Small intestine (tissue), 7 donors: ENCODE measurements around the gene TFF3. TPM values are rescaled to one million over a fixed set of nuclear protein-coding genes. Genes with fewer than 3 reads are reported as not detected.

ENCODE experiments used
- DNase-seq, 2 donors: peaks; one replicate each; pipeline versions ENCODE4 v3.0.0 to v3.0.0-alpha.2; 2013
- FAIRE-seq: peaks from 2 replicates; lab custom pipeline; 2012; peaks lifted over from hg19 to GRCh38; lab: Jason Lieb, UNC
- H3K27ac ChIP-seq, 3 donors: one replicate each; pipeline ENCODE4 v1.5.1; 2013; ENCODE audit warnings: low read length in 2 of 3, mild to moderate bottlenecking in 2 of 3, control low read depth in 1 of 3, inconsistent platforms in 1 of 3, low read depth in 1 of 3, moderate library complexity in 1 of 3
- H3K27me3 ChIP-seq, 3 donors: one replicate each; pipeline ENCODE4 v1.6.1; 2013; ENCODE audit warnings: low read length in 3 of 3, inconsistent platforms in 1 of 3; ENCODE audit not compliant: control insufficient read depth in 3 of 3, insufficient read depth in 3 of 3
- H3K36me3 ChIP-seq, 3 donors: one replicate each; pipeline ENCODE4 v1.6.1; 2013; ENCODE audit warnings: low read length in 3 of 3, inconsistent platforms in 1 of 3, low read depth in 1 of 3, mild to moderate bottlenecking in 1 of 3, moderate library complexity in 1 of 3; ENCODE audit not compliant: control insufficient read depth in 3 of 3, insufficient read depth in 2 of 3
- H3K4me1 ChIP-seq, 3 donors: one replicate each; pipeline ENCODE4 v1.6.1; 2013; ENCODE audit warnings: low read length in 2 of 3, inconsistent platforms in 1 of 3, low read depth in 1 of 3, mild to moderate bottlenecking in 1 of 3, moderate library complexity in 1 of 3; ENCODE audit not compliant: control insufficient read depth in 3 of 3, insufficient read depth in 2 of 3
- H3K4me3 ChIP-seq, 3 donors: one replicate each; pipeline ENCODE4 v1.5.1; 2013; ENCODE audit warnings: low read length in 3 of 3, control low read depth in 1 of 3, inconsistent platforms in 1 of 3, low read depth in 1 of 3, mild to moderate bottlenecking in 1 of 3, moderate library complexity in 1 of 3
- H3K9me3 ChIP-seq, 2 donors: one replicate each; pipeline ENCODE4 v1.6.1; 2013; ENCODE audit warnings: low read depth in 1 of 2, low read length in 1 of 2; ENCODE audit not compliant: control insufficient read depth in 2 of 2, insufficient read depth in 1 of 2
- WGBS, 3 donors: extraction: QIAGEN DNeasy Blood & Tissue Kit; methylation state at CpG; one replicate each; pipeline ENCODE4 v1.1.7; 2013; 5-methylcytosine and 5-hydroxymethylcytosine counted together
- polyA plus RNA-seq, 4 donors: library from polyadenylated mRNA; stranded (reverse) in 3 of 4; unstranded in 1 of 4; fragments of 200-250 nt in 3 of 4; fragments of 120-200 nt in 1 of 4; gene quantifications; one replicate each; pipeline versions ENCODE4 v1.2.1 to v1.2.3, GENCODE V29; 2013
- donor health status: healthy with polysubstance abuse.
- donor health status: control.
- donor health status: control.
- donor health status: Bipolar disorder and iron deficiency.
- donor health status: healthy.

TFF3 gene
- polyA plus RNA-seq, 4 donors = 758 to 1,395 (median 912) TPM

GRCh38 chr21:42360317-42360716, 45.1 kb upstream of the TFF3 start:
- no peak overlapping the region for H3K27ac ChIP-seq
- 69 to 91% (median 70%) methylated on average over 2 of the region's 2 CpGs for WGBS, 3 donors

DNA sequence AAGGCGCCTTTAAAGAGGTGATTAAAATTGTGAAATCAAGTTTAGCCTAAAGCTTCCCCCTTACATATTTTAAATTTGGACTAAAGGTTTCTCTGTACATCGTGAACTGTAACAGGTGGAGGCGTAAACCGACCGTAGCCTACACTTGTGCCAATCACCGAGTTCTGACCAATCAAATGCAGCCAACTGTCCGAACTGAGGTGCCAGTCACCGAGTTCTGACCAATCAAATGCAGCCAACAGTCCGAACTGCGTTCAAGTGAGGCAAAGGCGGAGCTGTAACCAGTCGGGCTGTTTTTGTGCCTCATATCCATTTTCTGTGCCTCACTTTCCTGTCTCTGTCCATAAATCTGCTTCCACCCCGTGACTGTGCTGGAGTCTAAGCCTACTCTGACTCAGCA, 43.7 kb upstream of the TFF3 start:
- Histone ChIP-seq H3K4me3 (no peak overlapping the region), H3K9me3 (peaks cover 0 to 33% of the 10 kb centered on the region in 2 donors), H3K27ac (no peak overlapping the region), H3K36me3 (no peaks in the 10 kb centered on the region), H3K4me1 (no peaks in the 10 kb centered on the region), H3K27me3 (peaks cover 0 to 2% (median 0%) of the 10 kb centered on the region in 3 donors)
- WGBS, 3 donors = 84 to 89% (median 85%) methylated on average over 13 of the region's 13 CpGs
- no peak for DNase-seq
- FAIRE-seq = no peak

More at GRCh38 chr21:42360317-42360716, 45.1 kb upstream of the TFF3 start:
- Histone ChIP-seq H3K27me3 (peaks cover 0 to 2% (median 0%) of the 10 kb centered on the region in 3 donors), H3K9me3 (peaks cover 0 to 28% of the 10 kb centered on the region in 2 donors), H3K4me1 (no peaks in the 10 kb centered on the region), H3K36me3 (no peaks in the 10 kb centered on the region), H3K4me3 (no peak overlapping the region)
- no peak for FAIRE-seq
- no peak for DNase-seq

- FAIRE-seq (no peak), DNase-seq (no peak)
- Histone ChIP-seq H3K36me3 (no peaks in the 10 kb centered on the region), H3K27me3 (peaks cover 0 to 2% (median 0%) of the 10 kb centered on the region in 3 donors), H3K27ac (no peak overlapping the region), H3K9me3 (peaks cover 0 to 37% of the 10 kb centered on the region in 2 donors), H3K4me3 (no peak overlapping the region), H3K4me1 (no peaks in the 10 kb centered on the region)
- WGBS, 3 donors = 93 to 94% (median 93%) methylated on average over 12 of the region's 12 CpGs
Observed at GRCh38 chr21:42358261-42358660, 43.1 kb upstream of the TFF3 start.

DNA sequence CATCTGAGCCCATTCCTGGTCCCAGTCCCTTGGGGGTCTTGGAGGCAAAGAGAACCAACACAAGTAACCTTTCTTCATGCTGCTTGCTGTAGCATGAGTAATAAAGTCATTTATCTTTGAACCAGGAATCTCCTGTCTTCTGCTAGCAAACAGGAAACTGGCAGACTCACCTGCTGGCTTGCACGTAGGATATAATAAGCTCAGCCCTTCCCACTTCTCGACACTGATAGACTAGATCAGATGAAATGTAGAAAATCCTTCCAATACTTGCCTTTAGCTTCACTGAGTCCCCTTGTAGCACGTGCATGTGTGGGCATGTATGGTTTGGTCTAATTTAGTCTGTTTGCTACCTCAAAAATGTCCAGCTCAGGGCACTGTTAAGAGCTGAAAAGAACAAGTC, 42.1 kb upstream of the TFF3 start:
- FAIRE-seq = no peak
- 41 to 56% (median 44%) methylated on average over 3 of the region's 3 CpGs for WGBS, 3 donors

GRCh38 chr21:42356650-42357049, 41.4 kb upstream of the TFF3 start:
- H3K4me1 ChIP-seq = no peaks in the 10 kb centered on the region
- FAIRE-seq = no peak
- H3K4me3 ChIP-seq = no peak overlapping the region
- no peak overlapping the region for H3K27ac ChIP-seq
- H3K36me3 ChIP-seq = no peaks in the 10 kb centered on the region
- 50 to 63% (median 56%) methylated on average over 6 of the region's 6 CpGs for WGBS, 3 donors
- no peak for DNase-seq
- H3K27me3 ChIP-seq = peaks cover 0 to 2% (median 0%) of the 10 kb centered on the region in 3 donors
- H3K9me3 ChIP-seq = peaks cover 0 to 37% of the 10 kb centered on the region in 2 donors

More for the DNA sequence above, 42.1 kb upstream of the TFF3 start:
- H3K27ac ChIP-seq = no peak overlapping the region
- H3K4me1 ChIP-seq = no peaks in the 10 kb centered on the region
- peaks cover 0 to 37% of the 10 kb centered on the region in 2 donors for H3K9me3 ChIP-seq
- no peak for DNase-seq
- H3K36me3 ChIP-seq = no peaks in the 10 kb centered on the region
- H3K27me3 ChIP-seq = peaks cover 0 to 2% (median 0%) of the 10 kb centered on the region in 3 donors
- no peak overlapping the region for H3K4me3 ChIP-seq

GRCh38 chr21:42356046-42356445, 40.8 kb upstream of the TFF3 start:
- no peak for FAIRE-seq
- H3K4me1 ChIP-seq = peaks cover 0 to 4% (median 0%) of the 10 kb centered on the region in 3 donors
- H3K9me3 ChIP-seq = peaks cover 0 to 37% of the 10 kb centered on the region in 2 donors
- no peak overlapping the region for H3K27ac ChIP-seq
- H3K27me3 ChIP-seq = peaks cover 0 to 2% (median 0%) of the 10 kb centered on the region in 3 donors
- no peaks in the 10 kb centered on the region for H3K36me3 ChIP-seq
- WGBS, 3 donors = 91 to 93% (median 92%) methylated on average over 2 of the region's 2 CpGs
- no peak for DNase-seq
- no peak overlapping the region for H3K4me3 ChIP-seq

DNA sequence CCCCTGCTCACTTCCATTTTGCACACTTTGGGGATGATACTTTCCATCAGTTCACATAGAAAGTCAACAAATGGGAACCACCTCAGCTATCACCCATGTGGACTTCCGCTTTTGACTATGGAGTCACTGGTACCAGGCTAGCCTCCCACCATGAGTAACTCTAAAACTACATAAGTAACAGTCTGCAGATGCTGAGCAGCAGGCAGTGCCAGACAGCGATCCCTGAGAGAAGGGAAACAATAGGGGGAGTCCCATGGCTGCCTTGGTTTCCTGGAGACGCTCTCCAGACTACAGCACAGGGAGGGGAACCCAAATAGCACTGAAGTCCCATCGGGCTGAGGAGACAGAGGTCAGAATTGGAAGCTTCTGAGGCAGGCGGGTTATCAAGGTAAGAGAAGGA, 38.4 kb upstream of the TFF3 start:
- DNase-seq (no peak), FAIRE-seq (no peak)
- Histone ChIP-seq H3K27me3 (peaks cover 0 to 2% (median 0%) of the 10 kb centered on the region in 3 donors), H3K36me3 (no peaks in the 10 kb centered on the region), H3K4me1 (peaks cover 0 to 7% (median 0%) of the 10 kb centered on the region in 3 donors), H3K9me3 (peaks cover 0 to 27% of the 10 kb centered on the region in 2 donors), H3K4me3 (no peak overlapping the region), H3K27ac (no peak overlapping the region)
- WGBS, 3 donors = 79 to 85% (median 85%) methylated on average over 5 of the region's 5 CpGs

DNA sequence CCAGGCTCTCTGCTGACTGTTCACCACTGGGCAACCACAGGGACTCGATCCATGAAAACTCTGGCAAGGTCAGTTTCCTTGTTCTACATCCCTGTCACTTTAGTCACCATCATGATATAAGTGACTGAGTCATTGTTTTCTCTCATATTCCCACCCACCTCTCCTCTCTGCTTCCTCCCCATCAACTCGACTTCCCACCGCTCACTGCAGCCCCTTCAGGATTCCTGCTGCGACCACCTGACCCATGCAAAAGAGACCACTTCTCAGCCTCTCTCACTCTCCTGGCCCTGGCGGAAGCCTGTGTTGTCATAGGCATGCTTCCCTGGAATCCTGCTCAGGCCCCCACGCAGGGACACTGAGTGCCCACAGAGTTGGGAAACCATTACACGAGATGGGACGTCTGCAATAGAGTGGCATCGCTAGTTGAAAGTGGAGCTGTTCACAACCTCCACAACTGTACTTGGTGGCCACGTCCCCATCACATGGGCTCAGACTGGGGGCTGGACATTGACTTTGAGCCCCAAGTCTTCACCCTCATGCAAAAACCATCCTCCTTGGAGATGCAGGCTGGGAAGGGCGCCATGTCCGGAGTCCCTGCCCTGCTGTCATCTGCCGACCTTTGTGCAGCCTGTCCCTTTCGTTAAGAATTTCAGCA, 37.4 kb upstream of the TFF3 start:
- WGBS, 3 donors = 84 to 91% (median 87%) methylated on average over 14 of the region's 14 CpGs
- Histone ChIP-seq H3K27ac (no peak overlapping the region), H3K4me3 (no peak overlapping the region), H3K4me1 (peaks cover 0 to 7% (median 0%) of the 10 kb centered on the region in 3 donors), H3K27me3 (peaks cover 0 to 2% (median 0%) of the 10 kb centered on the region in 3 donors), H3K36me3 (no peaks in the 10 kb centered on the region), H3K9me3 (peaks cover 0 to 27% of the 10 kb centered on the region in 2 donors)
- FAIRE-seq (no peak), DNase-seq (no peak)
